Kidney epithelial cell (primary cell): ENCODE measurements around the gene STK11. TPM values are rescaled to one million over a fixed set of nuclear protein-coding genes. Genes with fewer than 3 reads are reported as not detected.

Source experiments
- DNase-seq: peaks from one replicate; pipeline ENCODE4 v3.0.0-alpha.2; 2010; ENCODE audit warnings: low read depth
- H3K27me3 ChIP-seq: 2 replicates; pipeline ENCODE4 v1.6.0; 2011; ENCODE audit warnings: low read length; ENCODE audit not compliant: control insufficient read depth, insufficient read depth
- H3K36me3 ChIP-seq: 2 replicates; pipeline ENCODE4 v1.5.1; 2011; ENCODE audit warnings: low read length; ENCODE audit not compliant: control insufficient read depth, insufficient read depth
- H3K4me3 ChIP-seq: 2 replicates; pipeline ENCODE4 v1.5.1; 2011; ENCODE audit warnings: low read depth, mild to moderate bottlenecking, control low read depth, low read length
- CTCF ChIP-seq: IDR thresholded peaks from 2 replicates; pipeline ENCODE4 v1.5.1; 2011; ENCODE audit warnings: mild to moderate bottlenecking, moderate library complexity, low read length, control low read depth, inconsistent platforms; ENCODE audit not compliant: insufficient read depth, poor library complexity, severe bottlenecking
- total RNA-seq: library from RNA; depleted of rRNA; stranded (reverse); fragments of >200 nt; gene quantifications from 2 replicates; pipeline ENCODE4 v1.2.3, GENCODE V29; 2015

The STK11 gene
- total RNA-seq, 1 donor from 2014 or later, result 78.3 TPM

- Histone ChIP-seq H3K27me3 (no peaks in the 10 kb centered on the region), H3K4me3 (no peak overlapping the region), H3K36me3 (no peaks in the 10 kb centered on the region)
- no peak for TF ChIP-seq CTCF
- DNase-seq, result no peak
Observed at GRCh38 chr19:1214299-1214861, 8.8 kb downstream of the STK11 start.

GRCh38 chr19:1214862-1215731, 9.5 kb downstream of the STK11 start:
- TF ChIP-seq CTCF, result no peak
- Histone ChIP-seq H3K36me3 (no peaks in the 10 kb centered on the region), H3K4me3 (no peak overlapping the region), H3K27me3 (no peaks in the 10 kb centered on the region)
- no peak for DNase-seq

GRCh38 chr19:1216756-1217155, 11.2 kb downstream of the STK11 start:
- Histone ChIP-seq H3K4me3 (no peak overlapping the region), H3K27me3 (no peaks in the 10 kb centered on the region), H3K36me3 (no peaks in the 10 kb centered on the region)
- DNase-seq, result no peak
- TF ChIP-seq CTCF, result no peak

GRCh38 chr19:1217366-1217765, 11.8 kb downstream of the STK11 start:
- no peak for TF ChIP-seq CTCF
- Histone ChIP-seq H3K27me3 (no peaks in the 10 kb centered on the region), H3K4me3 (no peak overlapping the region), H3K36me3 (no peaks in the 10 kb centered on the region)
- no peak for DNase-seq

- no peaks in the 10 kb centered on the region for H3K36me3 ChIP-seq
- no peak overlapping the region for H3K4me3 ChIP-seq
- no peaks in the 10 kb centered on the region for H3K27me3 ChIP-seq
- no peak for TF ChIP-seq CTCF
- DNase-seq, result no peak
Observed at GRCh38 chr19:1218751-1219567, 13.4 kb downstream of the STK11 start.
